Esophagus squamous epithelium (tissue), 5 donors: ENCODE data around the gene DTX2. TPM values are rescaled to one million over a fixed set of nuclear protein-coding genes. Genes with fewer than 3 reads are reported as not detected.
A peak's percentile ranks its signal among the peaks of the same experiment; 100 is the strongest.
"Not testable (repeated sequence)": the region's sequence is repeated elsewhere in the genome, so short reads cannot be mapped to it uniquely, and the experiment has no call there.

Experiments
- DNase-seq: peaks from one replicate; lab custom pipeline; 2025; lab: John Stamatoyannopoulos, UW
- H3K27ac ChIP-seq, 4 donors: fragments of 200-600 bp; sonication (generic); one replicate each; pipeline ENCODE4 v1.5.1; 2016 to 2019; ENCODE audit warnings: mild to moderate bottlenecking in 1 of 4
- H3K27me3 ChIP-seq, 4 donors: fragments of 200-600 bp; sonication (generic); 1 replicate in 3 of 4; 2 replicates in 1 of 4; pipeline versions ENCODE4 v1.5.1 to v1.6.0; 2017 to 2021; ENCODE audit warnings: antibody characterized with exemption in 1 of 4
- H3K36me3 ChIP-seq, 3 donors: fragments of 200-600 bp; sonication (generic); one replicate each; pipeline ENCODE4 v1.5.1; 2016 to 2019
- H3K4me1 ChIP-seq, 3 donors: fragments of 200-600 bp; sonication (generic); one replicate each; pipeline ENCODE4 v1.5.1; 2017 to 2019
- H3K4me3 ChIP-seq, 4 donors: fragments of 200-600 bp; sonication (generic); 1 replicate in 3 of 4; 2 replicates in 1 of 4; pipeline ENCODE4 v1.5.1; 2016 to 2019; ENCODE audit warnings: mild to moderate bottlenecking in 2 of 4, moderate library complexity in 1 of 4
- H3K9me3 ChIP-seq, 3 donors: fragments of 200-600 bp; sonication (generic); one replicate each; pipeline ENCODE4 v1.5.1; 2016 to 2019
- WGBS, 2 donors: methylation state at CpG; one replicate each; pipeline ENCODE4 v1.1.5; 2018; 5-methylcytosine and 5-hydroxymethylcytosine counted together
- intact Hi-C: fragments of 100-400 bp; cut with DNase I; formaldehyde crosslinking; loops from one replicate; pipeline ENCODE4 v1.15.0; 2022
- total RNA-seq, 4 donors: library from RNA; depleted of rRNA; stranded (reverse); fragments of >200 nt; gene quantifications; one replicate each; pipeline ENCODE4 v1.1.0, GENCODE V29; 2016
- donor health status: DM: yes; HTN: yes; CAD: no.

The DTX2 gene
- total RNA-seq, 4 donors from 2014 or later, result 38.7 to 107 (median 59.7) TPM

GRCh38 chr7:76480403-76481253 lies 19.1 kb downstream of the DTX2 start:
- 67 to 90% methylated on average over 5 to 9 of the region's 29 CpGs for WGBS, 2 donors
- H3K36me3 ChIP-seq, result peaks cover 0 to 48% (median 11%) of the 10 kb centered on the region in 3 donors
- H3K9me3 ChIP-seq, H3K27me3 ChIP-seq, DNase-seq, H3K4me3 ChIP-seq, intact Hi-C loops: not testable (repeated sequence)
- peaks cover 0 to 29% (median 0%) of the 10 kb centered on the region in 3 donors for H3K4me1 ChIP-seq
- peak overlapping the region in 1 of 4 donors; percentile 6 for H3K27ac ChIP-seq

- intact Hi-C loops, DNase-seq, H3K27ac ChIP-seq, H3K4me3 ChIP-seq, H3K9me3 ChIP-seq, H3K27me3 ChIP-seq: not testable (repeated sequence)
- H3K36me3 ChIP-seq, result peaks cover 0 to 48% (median 11%) of the 10 kb centered on the region in 3 donors
- H3K4me1 ChIP-seq, result peaks cover 0 to 22% (median 0%) of the 10 kb centered on the region in 3 donors
- WGBS, 2 donors, result 93 to 99% methylated on average over 9 to 17 of the region's 24 CpGs
These were observed 21.2 kb downstream of the DTX2 start for GRCh38 chr7:76482660-76483059.

GRCh38 chr7:76483081-76483480 lies 21.6 kb downstream of the DTX2 start:
- intact Hi-C loops, DNase-seq, H3K27ac ChIP-seq, H3K9me3 ChIP-seq, H3K4me3 ChIP-seq, H3K27me3 ChIP-seq: not testable (repeated sequence)
- 94 to 100% methylated on average over 2 to 9 of the region's 17 CpGs for WGBS, 2 donors
- Histone ChIP-seq H3K36me3 (peaks cover 0 to 48% (median 11%) of the 10 kb centered on the region in 3 donors), H3K4me1 (peaks cover 0 to 22% (median 0%) of the 10 kb centered on the region in 3 donors)

- H3K27ac ChIP-seq, H3K4me3 ChIP-seq, intact Hi-C loops, H3K9me3 ChIP-seq, DNase-seq, H3K27me3 ChIP-seq: not testable (repeated sequence)
- WGBS, 2 donors, result no CpG with 5 or more reads among the region's 12 CpGs
- Histone ChIP-seq H3K4me1 (peaks cover 0 to 19% (median 0%) of the 10 kb centered on the region in 3 donors), H3K36me3 (peaks cover 0 to 45% (median 11%) of the 10 kb centered on the region in 3 donors)
These were observed 22.9 kb downstream of the DTX2 start for GRCh38 chr7:76484456-76484855.

GRCh38 chr7:76485822-76486610 lies 24.5 kb downstream of the DTX2 start:
- no CpG with 5 or more reads among the region's 20 CpGs for WGBS, 2 donors
- H3K9me3 ChIP-seq, H3K27me3 ChIP-seq, H3K4me3 ChIP-seq, intact Hi-C loops, DNase-seq, H3K4me1 ChIP-seq: not testable (repeated sequence)
- Histone ChIP-seq H3K27ac (peak overlapping the region in 1 of 4 donors; percentile 42), H3K36me3 (peaks cover 0 to 33% (median 11%) of the 10 kb centered on the region in 3 donors)

GRCh38 chr7:76486618-76487017 lies 25.1 kb downstream of the DTX2 start:
- H3K4me3 ChIP-seq, H3K4me1 ChIP-seq, intact Hi-C loops, DNase-seq, H3K27ac ChIP-seq, H3K27me3 ChIP-seq, H3K9me3 ChIP-seq: not testable (repeated sequence)
- peaks cover 0 to 33% (median 11%) of the 10 kb centered on the region in 3 donors for H3K36me3 ChIP-seq
- WGBS, 2 donors, result no CpG with 5 or more reads among the region's 5 CpGs

GRCh38 chr7:76487969-76488368 lies 26.5 kb downstream of the DTX2 start:
- peaks cover 0 to 27% (median 4%) of the 10 kb centered on the region in 3 donors for H3K36me3 ChIP-seq
- H3K9me3 ChIP-seq, intact Hi-C loops, H3K27me3 ChIP-seq, DNase-seq, H3K27ac ChIP-seq, H3K4me1 ChIP-seq, H3K4me3 ChIP-seq: not testable (repeated sequence)
- 100% methylated on average over 1 of the region's 13 CpGs; no CpG with 5 or more reads in 1 of the 2 donors for WGBS, 2 donors

GRCh38 chr7:76492139-76492538 lies 30.6 kb downstream of the DTX2 start:
- H3K36me3 ChIP-seq, result peaks cover 0 to 39% (median 0%) of the 10 kb centered on the region in 3 donors
- H3K27ac ChIP-seq, intact Hi-C loops, DNase-seq, H3K4me3 ChIP-seq, H3K4me1 ChIP-seq, H3K27me3 ChIP-seq, H3K9me3 ChIP-seq: not testable (repeated sequence)
- WGBS, 2 donors, result no CpG with 5 or more reads among the region's 10 CpGs

- DNase-seq, H3K4me1 ChIP-seq, H3K27ac ChIP-seq, H3K9me3 ChIP-seq, H3K27me3 ChIP-seq, intact Hi-C loops, H3K4me3 ChIP-seq: not testable (repeated sequence)
- peaks cover 0 to 37% (median 0%) of the 10 kb centered on the region in 3 donors for H3K36me3 ChIP-seq
- WGBS, 2 donors, result no CpG with 5 or more reads among the region's 16 CpGs
These were observed 34.2 kb downstream of the DTX2 start for GRCh38 chr7:76495717-76496116.

- intact Hi-C loops, DNase-seq, H3K4me1 ChIP-seq, H3K9me3 ChIP-seq, H3K27ac ChIP-seq, H3K27me3 ChIP-seq, H3K4me3 ChIP-seq: not testable (repeated sequence)
- peaks cover 0 to 43% (median 8%) of the 10 kb centered on the region in 3 donors for H3K36me3 ChIP-seq
- WGBS, 2 donors, result no CpG with 5 or more reads among the region's 27 CpGs
These were observed 36.5 kb downstream of the DTX2 start for GRCh38 chr7:76497918-76498582.

- H3K9me3 ChIP-seq, DNase-seq, intact Hi-C loops, H3K27ac ChIP-seq, H3K27me3 ChIP-seq, H3K4me1 ChIP-seq, H3K4me3 ChIP-seq: not testable (repeated sequence)
- peaks cover 0 to 46% (median 8%) of the 10 kb centered on the region in 3 donors for H3K36me3 ChIP-seq
- WGBS, 2 donors, result no CpG with 5 or more reads among the region's 10 CpGs
These were observed 37.2 kb downstream of the DTX2 start for GRCh38 chr7:76498583-76499200.
